CD4-positive, alpha-beta T cell (primary cell): ENCODE results near the gene MLKL. TPM values are rescaled to one million over a fixed set of nuclear protein-coding genes. Genes with fewer than 3 reads are reported as not detected.

Experiments used
- ATAC-seq: fragments of 200-7000 bp; cut with Tn5 transposase; one replicate; pipeline ENCODE4 v1.10.0; 2022; ENCODE audit warnings: mild to moderate bottlenecking; ENCODE audit not compliant: poor library complexity
- CTCF ChIA-PET: fragments of 350-600 bp; sonication (Branson Sonifier 250); formaldehyde crosslinking; loops from one replicate; lab custom pipeline; 2021; ENCODE audit warnings: antibody characterized with exemption, inconsistent platforms; lab: Charles Lee
- POLR2A ChIA-PET: fragments of 350-600 bp; sonication (Branson Sonifier 250); formaldehyde crosslinking; loops from one replicate; lab custom pipeline; 2021; ENCODE audit warnings: antibody characterized with exemption, inconsistent platforms; lab: Charles Lee
- DNase-seq, 14 experiments: peaks; one replicate each; pipeline ENCODE4 v3.0.0-alpha.2; 2013 to 2020; ENCODE audit warnings: mixed read lengths in 2 of 14
- H3K27ac ChIP-seq, 2 donors: one replicate each; pipeline versions ENCODE4 v1.5.1 to v1.7.0; 2013; ENCODE audit warnings: low read length in 2 of 2, low read depth in 1 of 2, mild to moderate bottlenecking in 1 of 2
- H3K27me3 ChIP-seq, 2 experiments: 1 replicate in 1 of 2; 2 replicates in 1 of 2; pipeline versions ENCODE4 v1.6.1 to v1.7.0; 2013; ENCODE audit warnings: low read length in 2 of 2, control low read depth in 1 of 2, mild to moderate bottlenecking in 1 of 2, moderate library complexity in 1 of 2; ENCODE audit not compliant: insufficient read depth in 2 of 2, control insufficient read depth in 1 of 2
- H3K36me3 ChIP-seq: one replicate; pipeline ENCODE4 v1.6.1; 2013; ENCODE audit warnings: low read length, control low read depth; ENCODE audit not compliant: insufficient read depth
- H3K4me1 ChIP-seq: one replicate; pipeline ENCODE4 v1.6.1; 2013; ENCODE audit warnings: low read length, control low read depth; ENCODE audit not compliant: insufficient read depth
- H3K4me3 ChIP-seq: one replicate; pipeline ENCODE4 v1.5.1; 2013; ENCODE audit warnings: mild to moderate bottlenecking, low read length, moderate library complexity
- H3K9me3 ChIP-seq, 2 experiments: 1 replicate in 1 of 2; 2 replicates in 1 of 2; pipeline versions ENCODE4 v1.6.1 to v1.7.0; 2013; ENCODE audit warnings: low read length in 2 of 2, mild to moderate bottlenecking in 2 of 2, control low read depth in 1 of 2, moderate library complexity in 1 of 2; ENCODE audit not compliant: control insufficient read depth in 1 of 2, insufficient read depth in 1 of 2
- H3K27ac Mint-ChIP-seq: one replicate; pipeline ENCODE4 v1.8.0; 2020; ENCODE audit warnings: mixed read lengths
- H3K27me3 Mint-ChIP-seq: one replicate; pipeline ENCODE4 v1.8.0; 2021; ENCODE audit warnings: mixed read lengths
- H3K36me3 Mint-ChIP-seq: one replicate; pipeline ENCODE4 v1.8.0; 2021; ENCODE audit warnings: low read depth, mixed read lengths
- H3K4me1 Mint-ChIP-seq: one replicate; pipeline ENCODE4 v1.8.0; 2021; ENCODE audit warnings: low read depth, mixed read lengths
- H3K4me3 Mint-ChIP-seq: one replicate; pipeline ENCODE4 v1.8.0; 2020; ENCODE audit warnings: mild to moderate bottlenecking, mixed read lengths
- H3K9me3 Mint-ChIP-seq: one replicate; pipeline ENCODE4 v1.8.0; 2020; ENCODE audit warnings: mixed read lengths
- intact Hi-C, 2 experiments: fragments of 100-400 bp; cut with DNase I in 1 of 2; cut with micrococcal nuclease in 1 of 2; formaldehyde crosslinking; loops; one replicate each; pipeline versions ENCODE4 v1.15.1 to v1.9.0; 2023 to 2025; cut with DNase I, micrococcal nuclease
- total RNA-seq, 174 experiments: library from RNA in 2 of 174; stranded (reverse) in 2 of 174; gene quantifications; one replicate each; pipeline ENCODE4 v1.2.3 and lab custom pipeline; 2021 to 2026
- TF ChIP-seq, protein P1 (sequence below): fragments of 200-600 bp; IDR thresholded peaks from one replicate; pipeline ENCODE4 v1.8.0; 2022; ENCODE audit warnings: antibody characterized with exemption, mild to moderate bottlenecking

MLKL gene
- total RNA-seq, 2 experiments from 2014 or later, result 29.1 to 30.0 TPM

DNA sequence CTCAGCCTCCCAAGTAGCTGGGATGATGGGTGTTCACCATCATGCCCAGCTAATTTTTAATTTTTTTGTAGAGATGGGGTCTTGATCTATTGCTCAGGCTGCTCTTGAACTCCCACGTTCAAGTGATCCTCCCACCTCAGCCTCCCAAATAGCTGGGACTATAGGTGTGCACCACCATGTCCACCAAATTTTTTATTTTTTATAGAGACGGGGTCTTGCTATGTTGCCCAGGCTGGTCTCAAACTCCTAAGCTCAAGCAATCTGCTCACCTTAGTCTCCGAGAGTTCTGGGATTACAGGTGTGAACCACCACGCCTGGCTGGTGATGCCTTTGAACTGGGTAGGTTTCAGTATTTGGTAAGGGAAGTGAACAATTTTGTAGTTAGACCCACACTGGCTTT, 43.9 kb upstream of the MLKL start:
- H3K27me3 ChIP-seq, result no peaks in the 10 kb centered on the region
- Mint-ChIP-seq H3K27me3 (no peaks in the 10 kb centered on the region), H3K36me3 (no peaks in the 10 kb centered on the region), H3K4me1 (no peaks in the 10 kb centered on the region), H3K4me3 (no peak overlapping the region), H3K9me3 (no peaks in the 10 kb centered on the region), H3K27ac (no peak overlapping the region)
- ATAC-seq, result no peak
- H3K4me1 ChIP-seq, result no peaks in the 10 kb centered on the region
- intact Hi-C loops, result no loop called here
- no peak overlapping the region for H3K27ac ChIP-seq
- ChIA-PET POLR2A (no interaction called here), CTCF (no interaction called here)
- H3K9me3 ChIP-seq, result no peaks in the 10 kb centered on the region
- DNase-seq, result no peak
- H3K4me3 ChIP-seq, result no peak overlapping the region
- TF ChIP-seq, protein P1, sequence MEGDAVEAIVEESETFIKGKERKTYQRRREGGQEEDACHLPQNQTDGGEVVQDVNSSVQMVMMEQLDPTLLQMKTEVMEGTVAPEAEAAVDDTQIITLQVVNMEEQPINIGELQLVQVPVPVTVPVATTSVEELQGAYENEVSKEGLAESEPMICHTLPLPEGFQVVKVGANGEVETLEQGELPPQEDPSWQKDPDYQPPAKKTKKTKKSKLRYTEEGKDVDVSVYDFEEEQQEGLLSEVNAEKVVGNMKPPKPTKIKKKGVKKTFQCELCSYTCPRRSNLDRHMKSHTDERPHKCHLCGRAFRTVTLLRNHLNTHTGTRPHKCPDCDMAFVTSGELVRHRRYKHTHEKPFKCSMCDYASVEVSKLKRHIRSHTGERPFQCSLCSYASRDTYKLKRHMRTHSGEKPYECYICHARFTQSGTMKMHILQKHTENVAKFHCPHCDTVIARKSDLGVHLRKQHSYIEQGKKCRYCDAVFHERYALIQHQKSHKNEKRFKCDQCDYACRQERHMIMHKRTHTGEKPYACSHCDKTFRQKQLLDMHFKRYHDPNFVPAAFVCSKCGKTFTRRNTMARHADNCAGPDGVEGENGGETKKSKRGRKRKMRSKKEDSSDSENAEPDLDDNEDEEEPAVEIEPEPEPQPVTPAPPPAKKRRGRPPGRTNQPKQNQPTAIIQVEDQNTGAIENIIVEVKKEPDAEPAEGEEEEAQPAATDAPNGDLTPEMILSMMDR, result no peak
- H3K36me3 ChIP-seq, result no peaks in the 10 kb centered on the region

DNA sequence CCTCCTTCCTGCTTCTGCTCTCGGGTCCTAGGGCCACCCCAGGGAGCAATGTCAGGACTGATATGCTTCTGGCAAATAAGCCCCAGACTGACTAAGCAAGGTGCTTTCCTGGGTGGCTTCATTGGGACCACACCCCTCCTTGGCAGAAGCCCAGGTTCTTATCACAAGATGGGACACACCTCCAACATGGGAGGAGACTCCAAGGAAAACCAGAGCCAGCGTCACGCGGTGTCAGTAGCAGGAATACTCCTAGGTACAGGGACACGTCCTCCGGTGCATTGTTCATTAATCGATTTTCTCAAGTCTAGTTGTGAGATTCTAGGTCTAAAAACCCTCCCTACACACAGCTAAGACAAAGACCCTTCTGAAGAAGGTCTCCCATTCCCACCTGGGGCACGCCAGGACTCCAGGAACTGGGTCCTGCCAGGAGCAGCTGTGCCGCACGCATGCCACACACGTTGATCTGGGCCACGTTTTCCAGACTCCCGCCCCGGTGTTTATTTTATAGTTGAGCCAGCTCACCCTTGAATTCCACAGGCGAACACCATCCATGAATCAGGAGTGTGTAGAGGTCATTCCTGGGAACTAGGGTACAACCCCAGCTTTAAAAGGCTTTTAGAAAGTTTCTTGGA, 43.1 kb upstream of the MLKL start:
- CTCF ChIA-PET, result no interaction called here
- Mint-ChIP-seq H3K27me3 (no peaks in the 10 kb centered on the region), H3K27ac (no peak overlapping the region), H3K4me3 (no peak overlapping the region), H3K36me3 (no peaks in the 10 kb centered on the region), H3K4me1 (no peaks in the 10 kb centered on the region), H3K9me3 (no peaks in the 10 kb centered on the region)
- no peak for ATAC-seq
- DNase-seq, result no peak
- Histone ChIP-seq H3K9me3 (no peaks in the 10 kb centered on the region), H3K27ac (no peak overlapping the region), H3K4me3 (no peak overlapping the region), H3K27me3 (no peaks in the 10 kb centered on the region), H3K36me3 (no peaks in the 10 kb centered on the region), H3K4me1 (no peaks in the 10 kb centered on the region)
- TF ChIP-seq, protein P1, result no peak
- POLR2A ChIA-PET, result no interaction called here
- intact Hi-C loops, result no loop called here

DNA sequence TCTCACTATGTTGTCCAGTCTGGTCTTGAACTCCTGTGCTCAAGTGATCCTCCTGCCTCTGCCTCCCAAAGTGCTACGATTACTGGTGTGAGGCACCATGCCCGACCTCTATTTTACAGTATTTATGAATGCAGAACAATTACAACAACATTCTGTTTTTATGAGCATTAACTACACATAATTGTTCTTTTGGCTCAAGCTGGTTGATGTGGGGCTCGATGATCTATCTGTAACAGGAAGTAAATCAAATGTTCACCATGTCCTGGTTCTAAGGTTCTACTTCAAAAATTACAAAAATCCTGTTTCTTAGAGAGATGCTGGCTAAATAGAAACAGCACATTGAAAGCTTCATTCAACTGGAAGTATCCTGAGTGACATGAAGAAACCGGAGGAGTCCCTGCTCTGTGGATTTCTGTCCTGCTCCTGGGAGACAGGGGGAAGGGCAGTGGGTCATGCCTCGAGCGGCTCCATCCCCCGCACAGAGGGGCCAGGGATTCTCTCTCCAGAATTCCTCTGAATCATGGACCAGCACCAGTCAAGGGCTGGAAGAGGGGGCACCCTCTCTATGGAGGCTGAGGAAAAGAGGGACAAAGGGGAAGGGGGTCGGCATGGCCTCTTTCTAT, 42.5 kb upstream of the MLKL start:
- no peak overlapping the region for H3K4me3 ChIP-seq
- H3K36me3 ChIP-seq, result no peaks in the 10 kb centered on the region
- intact Hi-C loops, result no loop called here
- TF ChIP-seq, protein P1, result no peak
- no peak for ATAC-seq
- ChIA-PET POLR2A (no interaction called here), CTCF (no interaction called here)
- no peaks in the 10 kb centered on the region for H3K27me3 ChIP-seq
- H3K27ac ChIP-seq, result no peak overlapping the region
- Mint-ChIP-seq H3K9me3 (no peaks in the 10 kb centered on the region), H3K27ac (no peak overlapping the region), H3K36me3 (no peaks in the 10 kb centered on the region), H3K4me1 (no peaks in the 10 kb centered on the region), H3K27me3 (no peaks in the 10 kb centered on the region), H3K4me3 (no peak overlapping the region)
- DNase-seq, result no peak
- H3K9me3 ChIP-seq, result no peaks in the 10 kb centered on the region
- H3K4me1 ChIP-seq, result no peaks in the 10 kb centered on the region
